Measurements from ENCODE around the gene SRL.
A peak's percentile ranks its signal among the peaks of the same experiment; 100 is the strongest.

SRL gene

GRCh38 chr16:4202615-4203345, 39.1 kb downstream of the SRL start:
- POLR2A ChIA-PET: interaction anchor here (0.6 to 1.4 kb wide), 3 partner anchors 16 to 51 kb away, joined by 3 to 8 read pairs (median 4); no protein-coding TSS in a partner anchor
- no peak for DNase-seq (ENCODE audit: extremely low spot score)
- CTCF ChIA-PET: interaction anchor here (1.2 kb wide), 1 partner anchor 51 kb away, joined by 4 read pairs; no protein-coding TSS in a partner anchor
- TF ChIP-seq HDGF (IDR thresholded peaks at IDR 0.05; ENCODE audit: borderline replicate concordance): no peak

- no peak for DNase-seq (ENCODE audit: extremely low spot score)
- no peak for TF ChIP-seq BHLHE40 (IDR thresholded peaks at IDR 0.05; ENCODE audit: borderline replicate concordance)
- ChIA-PET POLR2A (interaction anchor here (0.7 to 1.2 kb wide), 3 partner anchors 17 to 71 kb away, joined by 3 to 6 read pairs (median 5); no protein-coding TSS in a partner anchor), CTCF (interaction anchor here (0.6 to 1.1 kb wide), 8 partner anchors 13 to 675 kb away, joined by 3 to 9 read pairs (median 4); partner anchors contain the start of gene SRL)
These were observed 41.1 kb downstream of the SRL start for GRCh38 chr16:4200781-4201137.

- ChIA-PET CTCF (interaction anchor here (0.6 to 1.1 kb wide), 8 partner anchors 14 to 674 kb away, joined by 3 to 9 read pairs (median 4); partner anchors contain the start of gene SRL), POLR2A (interaction anchor here (0.7 to 1.2 kb wide), 3 partner anchors 16 to 72 kb away, joined by 3 to 6 read pairs (median 5); no protein-coding TSS in a partner anchor)
- DNase-seq (ENCODE audit: extremely low spot score): peak; percentile 56
- TF ChIP-seq ELF4 (IDR thresholded peaks at IDR 0.05): no peak
- no peak for TF ChIP-seq PKNOX1 (IDR thresholded peaks at IDR 0.05)
- no peak for TF ChIP-seq NFRKB (IDR thresholded peaks at IDR 0.05)
- no peak for TF ChIP-seq ZNF384 (IDR thresholded peaks at IDR 0.05)
- TF ChIP-seq FOXM1 (IDR thresholded peaks at IDR 0.05; ENCODE audit: borderline replicate concordance): no peak
- TF ChIP-seq CTBP1 (IDR thresholded peaks at IDR 0.05; ENCODE audit: borderline replicate concordance): no peak
- no peak for TF ChIP-seq FOXA1 (IDR thresholded peaks at IDR 0.05)
- no peak for TF ChIP-seq L3MBTL2 (conservative IDR thresholded peaks at IDR 0.05)
- TF ChIP-seq SP1 (IDR thresholded peaks at IDR 0.05): no peak
- no peak for TF ChIP-seq ARNT (IDR thresholded peaks at IDR 0.05)
- no peak for TF ChIP-seq BHLHE40 (IDR thresholded peaks at IDR 0.05; ENCODE audit: borderline replicate concordance)
- TF ChIP-seq HDGF (IDR thresholded peaks at IDR 0.05; ENCODE audit: borderline replicate concordance): no peak
- TF ChIP-seq FOXK2 (IDR thresholded peaks at IDR 0.05): no peak
- TF ChIP-seq TARDBP (IDR thresholded peaks at IDR 0.05): no peak
- TF ChIP-seq SUZ12 (IDR thresholded peaks at IDR 0.05): no peak
- no peak for TF ChIP-seq LEF1 (IDR thresholded peaks at IDR 0.05; ENCODE audit: borderline replicate concordance)
These were observed 41.7 kb downstream of the SRL start for GRCh38 chr16:4200000-4200780.

- no peak for TF ChIP-seq TARDBP (IDR thresholded peaks at IDR 0.05)
- no peak for TF ChIP-seq PKNOX1 (IDR thresholded peaks at IDR 0.05)
- TF ChIP-seq ELF4 (IDR thresholded peaks at IDR 0.05): no peak
- no peak for TF ChIP-seq L3MBTL2 (conservative IDR thresholded peaks at IDR 0.05)
- TF ChIP-seq FOXA1 (IDR thresholded peaks at IDR 0.05): no peak
- DNase-seq (ENCODE audit: extremely low spot score): no peak
- ChIA-PET CTCF (no interaction called here), POLR2A (interaction anchor here (0.9 kb wide), 1 partner anchor 55 kb away, joined by 3 read pairs; no protein-coding TSS in a partner anchor)
These were observed 43.1 kb downstream of the SRL start for GRCh38 chr16:4198816-4199215.

- no peak for DNase-seq (ENCODE audit: extremely low spot score)
- POLR2A ChIA-PET: interaction anchor here (1.4 kb wide), 1 partner anchor 13 kb away, joined by 3 read pairs; no protein-coding TSS in a partner anchor
- TF ChIP-seq HDGF (IDR thresholded peaks at IDR 0.05; ENCODE audit: borderline replicate concordance): no peak
- no peak for TF ChIP-seq FOXM1 (IDR thresholded peaks at IDR 0.05; ENCODE audit: borderline replicate concordance)
- CTCF ChIA-PET: interaction anchor here (0.6 to 0.9 kb wide), 2 partner anchors 60 to 64 kb away, joined by 3 to 4 read pairs; no protein-coding TSS in a partner anchor
These were observed 47.2 kb downstream of the SRL start for GRCh38 chr16:4194661-4195060.

GRCh38 chr16:4193920-4194319, 48.0 kb downstream of the SRL start:
- ChIA-PET POLR2A (no interaction called here), CTCF (no interaction called here)
- TF ChIP-seq SP1 (IDR thresholded peaks at IDR 0.05) (no peak), SUZ12 (IDR thresholded peaks at IDR 0.05) (no peak), LEF1 (IDR thresholded peaks at IDR 0.05; ENCODE audit: borderline replicate concordance) (no peak), ZNF384 (IDR thresholded peaks at IDR 0.05) (no peak), HDGF (IDR thresholded peaks at IDR 0.05; ENCODE audit: borderline replicate concordance) (no peak), L3MBTL2 (conservative IDR thresholded peaks at IDR 0.05) (no peak), BHLHE40 (IDR thresholded peaks at IDR 0.05; ENCODE audit: borderline replicate concordance) (no peak), TARDBP (IDR thresholded peaks at IDR 0.05) (no peak), CTBP1 (IDR thresholded peaks at IDR 0.05; ENCODE audit: borderline replicate concordance) (no peak), ARNT (IDR thresholded peaks at IDR 0.05) (no peak), PKNOX1 (IDR thresholded peaks at IDR 0.05) (no peak), NFRKB (IDR thresholded peaks at IDR 0.05) (no peak), FOXM1 (IDR thresholded peaks at IDR 0.05; ENCODE audit: borderline replicate concordance) (no peak), FOXA1 (IDR thresholded peaks at IDR 0.05) (no peak), ELF4 (IDR thresholded peaks at IDR 0.05) (no peak), FOXK2 (IDR thresholded peaks at IDR 0.05) (no peak)
- DNase-seq (ENCODE audit: extremely low spot score): no peak
